Spleen (tissue), 11 donors: ENCODE results near the gene CEP170B. TPM values are rescaled to one million over a fixed set of nuclear protein-coding genes. Genes with fewer than 3 reads are reported as not detected.

ENCODE experiments used
- DNase-seq: peaks from one replicate; pipeline ENCODE4 v3.0.0-alpha.2; 2020
- H3K27ac ChIP-seq, 8 donors: fragments of 200-600 bp; sonication (generic) in 7 of 8; 1 replicate in 4 of 8; 2 replicates in 4 of 8; pipeline versions ENCODE4 v1.5.0 to v1.8.0; 2016 to 2021; ENCODE audit warnings: inconsistent platforms in 4 of 8, mild to moderate bottlenecking in 4 of 8, moderate library complexity in 1 of 8
- H3K27me3 ChIP-seq, 7 donors: fragments of 200-600 bp; sonication (generic) in 6 of 7; replicated peaks in 1 of 7; 1 replicate in 4 of 7; 2 replicates in 3 of 7; pipeline versions ENCODE4 v1.5.0 to v1.8.0; 2016 to 2021; ENCODE audit warnings: inconsistent platforms in 3 of 7, mild to moderate bottlenecking in 1 of 7
- H3K36me3 ChIP-seq, 6 donors: fragments of 200-600 bp; sonication (generic) in 5 of 6; 1 replicate in 4 of 6; 2 replicates in 2 of 6; pipeline versions ENCODE4 v1.5.0 to v1.8.0; 2016 to 2021; ENCODE audit warnings: inconsistent platforms in 2 of 6
- H3K4me1 ChIP-seq, 6 donors: fragments of 200-600 bp; sonication (generic) in 5 of 6; 1 replicate in 3 of 6; 2 replicates in 3 of 6; pipeline versions ENCODE4 v1.5.0 to v1.8.0; 2016 to 2021; ENCODE audit warnings: inconsistent platforms in 3 of 6
- H3K4me3 ChIP-seq, 8 donors: fragments of 200-600 bp; sonication (generic) in 7 of 8; 1 replicate in 4 of 8; 2 replicates in 4 of 8; pipeline versions ENCODE4 v1.5.0 to v1.8.0; 2016 to 2021; ENCODE audit warnings: inconsistent platforms in 4 of 8, mild to moderate bottlenecking in 4 of 8, moderate library complexity in 2 of 8
- H3K9me3 ChIP-seq, 8 donors: fragments of 200-600 bp; sonication (generic) in 7 of 8; 1 replicate in 4 of 8; 2 replicates in 4 of 8; pipeline versions ENCODE4 v1.5.0 to v1.8.0; 2016 to 2021; ENCODE audit warnings: inconsistent platforms in 4 of 8
- POLR2A ChIP-seq, 3 donors: fragments of 450-650 bp; IDR thresholded peaks; one replicate each; pipeline ENCODE4 v1.5.1; 2017; ENCODE audit warnings: antibody characterized with exemption in 3 of 3, mild to moderate bottlenecking in 1 of 3
- POLR2AphosphoS5 ChIP-seq, 3 donors: sonication (generic); formaldehyde crosslinking; IDR thresholded peaks; one replicate each; pipeline ENCODE4 v1.5.1; 2017; ENCODE audit warnings: antibody characterized with exemption in 3 of 3
- WGBS, 5 donors: extraction: QIAGEN DNeasy Blood & Tissue Kit in 3 of 5; methylation state at CpG; one replicate each; pipeline versions ENCODE4 v1.1.5 to v1.1.7; 2013 to 2018; 5-methylcytosine and 5-hydroxymethylcytosine counted together
- intact Hi-C: fragments of 100-400 bp; cut with DNase I; formaldehyde crosslinking; loops from one replicate; pipeline ENCODE4 v1.15.0; 2023; ENCODE audit warnings: low total_unique reads
- polyA plus RNA-seq, 3 donors: library from polyadenylated mRNA; stranded (reverse); fragments of 200-250 nt; gene quantifications; one replicate each; pipeline ENCODE4 v1.2.1, GENCODE V29; 2013
- total RNA-seq, 7 donors: library from RNA; depleted of rRNA in 3 of 7; stranded (reverse); fragments of >200 nt in 3 of 7; fragmentation: NEBNext Ultra II Directional in 4 of 7; extraction: Animal tissue kit (Norgen Biotek cat#: 25700) in 4 of 7; gene quantifications; one replicate each; pipeline versions ENCODE4 v1.1.0 to v1.2.1, GENCODE V29; 2016 to 2021
- TF ChIP-seq, protein P1 (sequence below), 11 experiments: fragments of 200-600 bp in 7 of 11; fragments of 450-650 bp in 4 of 11; sonication (generic) in 4 of 11; IDR thresholded peaks in 8 of 11; conservative IDR thresholded peaks in 3 of 11; 1 replicate in 7 of 11; 2 replicates in 4 of 11; pipeline versions ENCODE4 v1.4.0 to v1.8.0; 2016 to 2021; ENCODE audit warnings: antibody characterized with exemption in 11 of 11, inconsistent platforms in 4 of 11, mild to moderate bottlenecking in 1 of 11
- donor health status: healthy with polysubstance abuse.
- donor health status: DM: no; HTN: no; CAD: no; lungs with moderate emphysema.
- donor health status: DM: no; HTN: no; CAD: no.
- donor health status: Bipolar disorder and iron deficiency.
- donor health status: healthy.
- donor health status: DM: no; HTN: no; CAD: no.
- donor health status: DM: yes; HTN: yes; CAD: no.

The CEP170B gene
- total and polyA plus RNA-seq, 10 donors = 0.58 to 12.6 (median 5.7) TPM

DNA sequence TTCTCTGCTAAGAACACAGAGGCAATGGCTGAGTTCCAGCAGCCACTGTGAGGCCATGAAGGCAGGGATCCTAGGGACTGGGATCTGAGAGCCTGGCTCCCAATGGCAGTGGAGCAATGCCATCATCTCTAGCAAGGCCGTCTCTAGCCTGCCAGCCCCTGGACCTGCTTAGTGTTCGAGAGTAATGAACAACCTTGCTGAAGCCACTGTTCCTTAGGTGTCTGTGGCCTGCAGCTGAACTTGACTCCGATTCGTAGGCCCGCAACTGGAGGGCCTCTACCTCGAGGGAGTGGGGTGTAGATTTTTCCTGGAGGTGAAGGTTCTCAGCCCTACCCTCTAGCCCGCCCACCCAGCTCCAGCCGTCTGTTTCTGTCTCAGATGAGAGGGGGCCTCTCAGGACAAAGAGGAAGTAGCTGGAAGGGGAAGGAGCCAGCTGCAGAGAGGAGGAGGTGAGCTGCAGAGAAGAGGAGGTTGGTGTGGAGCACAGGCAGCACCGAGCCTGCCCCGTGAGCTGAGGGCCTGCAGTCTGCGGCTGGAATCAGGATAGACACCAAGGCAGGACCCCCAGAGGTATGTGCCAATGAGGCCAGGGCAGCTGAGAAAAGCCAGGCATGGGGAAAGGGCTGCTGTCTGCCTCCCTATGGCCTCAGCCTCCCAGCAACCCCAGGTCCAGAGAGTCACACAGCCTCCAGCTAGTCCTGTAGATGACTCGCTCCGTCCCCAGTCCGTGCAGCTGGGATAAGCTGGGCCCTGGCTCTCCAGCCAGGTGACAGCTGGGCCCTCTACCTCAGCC lies 59.5 kb downstream of the CEP170B start, which contains the start of gene PLD4:
Gene PLD4 (plus strand): TSS at position 459 of the 793 bp plus-strand sequence. CDS start 2,262 bp downstream, outside the sequence.
- peak; percentile 79 for DNase-seq
- H3K27ac ChIP-seq = peak within 1 kb of the TSS in 5 of 8 donors; percentile 54 to 90 (median 76)
- no peak for TF ChIP-seq POLR2A (IDR thresholded peaks at IDR 0.05)
- TF ChIP-seq POLR2AphosphoS5 (IDR thresholded peaks at IDR 0.05) = peak in 1 of 3 donors; percentile 53
- peaks cover 0 to 27% (median 0%) of the 10 kb centered on the region in 7 donors for H3K27me3 ChIP-seq
- peak within 1 kb of the TSS in 6 of 8 donors; percentile 8 to 63 (median 26) for H3K4me3 ChIP-seq
- H3K9me3 ChIP-seq = peaks cover 0 to 7% (median 2%) of the 10 kb centered on the region in 8 donors
- H3K4me1 ChIP-seq = peaks cover 11 to 62% (median 44%) of the 10 kb centered on the region in 6 donors
- no peaks in the 10 kb centered on the region for H3K36me3 ChIP-seq
- 28 to 50% (median 35%) methylated on average over 11 to 14 of the region's 14 CpGs for WGBS, 5 donors
- intact Hi-C loops = no loop called here

DNA sequence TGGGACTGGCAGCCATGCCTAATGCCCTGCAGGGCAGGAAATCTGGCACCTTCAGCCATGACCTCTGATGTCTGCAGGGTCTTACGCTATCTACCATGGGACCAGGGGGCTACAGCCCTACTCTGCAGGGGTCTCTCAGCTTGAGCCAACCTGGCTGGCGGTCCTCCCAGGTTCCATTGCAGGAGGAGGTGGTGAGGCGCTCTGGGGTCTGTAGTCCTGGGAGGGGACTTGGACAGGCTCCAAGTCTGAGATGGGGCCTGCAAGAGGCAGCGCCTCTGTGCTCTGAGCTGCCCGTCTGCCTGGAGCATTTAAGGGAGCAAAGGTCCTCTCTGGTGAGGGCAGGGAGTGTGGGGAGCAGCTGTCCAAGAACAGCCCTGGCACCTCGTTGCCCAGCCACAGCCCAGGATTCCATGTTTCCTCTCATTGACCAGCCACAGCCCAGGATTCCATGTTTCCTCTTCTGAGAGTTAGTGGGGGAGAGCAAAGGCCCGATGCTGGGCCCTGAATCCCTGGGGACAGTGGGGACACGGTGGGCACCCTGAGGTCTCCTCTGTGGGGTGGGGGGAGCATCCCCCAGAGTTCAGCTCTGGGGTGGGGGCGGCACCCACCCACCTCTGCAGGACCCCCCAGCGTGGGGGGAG lies 60.3 kb downstream of the CEP170B start:
- H3K9me3 ChIP-seq = peaks cover 0 to 7% (median 2%) of the 10 kb centered on the region in 8 donors
- peak overlapping the region in 6 of 8 donors; percentile 8 to 63 (median 26) for H3K4me3 ChIP-seq
- peak; percentile 65 for DNase-seq
- TF ChIP-seq POLR2A (IDR thresholded peaks at IDR 0.05) = no peak
- TF ChIP-seq, protein P1, sequence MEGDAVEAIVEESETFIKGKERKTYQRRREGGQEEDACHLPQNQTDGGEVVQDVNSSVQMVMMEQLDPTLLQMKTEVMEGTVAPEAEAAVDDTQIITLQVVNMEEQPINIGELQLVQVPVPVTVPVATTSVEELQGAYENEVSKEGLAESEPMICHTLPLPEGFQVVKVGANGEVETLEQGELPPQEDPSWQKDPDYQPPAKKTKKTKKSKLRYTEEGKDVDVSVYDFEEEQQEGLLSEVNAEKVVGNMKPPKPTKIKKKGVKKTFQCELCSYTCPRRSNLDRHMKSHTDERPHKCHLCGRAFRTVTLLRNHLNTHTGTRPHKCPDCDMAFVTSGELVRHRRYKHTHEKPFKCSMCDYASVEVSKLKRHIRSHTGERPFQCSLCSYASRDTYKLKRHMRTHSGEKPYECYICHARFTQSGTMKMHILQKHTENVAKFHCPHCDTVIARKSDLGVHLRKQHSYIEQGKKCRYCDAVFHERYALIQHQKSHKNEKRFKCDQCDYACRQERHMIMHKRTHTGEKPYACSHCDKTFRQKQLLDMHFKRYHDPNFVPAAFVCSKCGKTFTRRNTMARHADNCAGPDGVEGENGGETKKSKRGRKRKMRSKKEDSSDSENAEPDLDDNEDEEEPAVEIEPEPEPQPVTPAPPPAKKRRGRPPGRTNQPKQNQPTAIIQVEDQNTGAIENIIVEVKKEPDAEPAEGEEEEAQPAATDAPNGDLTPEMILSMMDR (IDR thresholded peaks at IDR 0.05 in 8 of 11, conservative IDR thresholded peaks at IDR 0.05 in 3 of 11) = no peak
- no peak for TF ChIP-seq POLR2AphosphoS5 (IDR thresholded peaks at IDR 0.05)
- 38 to 60% (median 52%) methylated on average over 6 to 10 of the region's 10 CpGs for WGBS, 5 donors
- peaks cover 0 to 27% (median 0%) of the 10 kb centered on the region in 7 donors for H3K27me3 ChIP-seq
- H3K27ac ChIP-seq = peak overlapping the region in 5 of 8 donors; percentile 54 to 90 (median 76)
- intact Hi-C loops = no loop called here
- no peaks in the 10 kb centered on the region for H3K36me3 ChIP-seq
- peaks cover 11 to 62% (median 44%) of the 10 kb centered on the region in 6 donors for H3K4me1 ChIP-seq

DNA sequence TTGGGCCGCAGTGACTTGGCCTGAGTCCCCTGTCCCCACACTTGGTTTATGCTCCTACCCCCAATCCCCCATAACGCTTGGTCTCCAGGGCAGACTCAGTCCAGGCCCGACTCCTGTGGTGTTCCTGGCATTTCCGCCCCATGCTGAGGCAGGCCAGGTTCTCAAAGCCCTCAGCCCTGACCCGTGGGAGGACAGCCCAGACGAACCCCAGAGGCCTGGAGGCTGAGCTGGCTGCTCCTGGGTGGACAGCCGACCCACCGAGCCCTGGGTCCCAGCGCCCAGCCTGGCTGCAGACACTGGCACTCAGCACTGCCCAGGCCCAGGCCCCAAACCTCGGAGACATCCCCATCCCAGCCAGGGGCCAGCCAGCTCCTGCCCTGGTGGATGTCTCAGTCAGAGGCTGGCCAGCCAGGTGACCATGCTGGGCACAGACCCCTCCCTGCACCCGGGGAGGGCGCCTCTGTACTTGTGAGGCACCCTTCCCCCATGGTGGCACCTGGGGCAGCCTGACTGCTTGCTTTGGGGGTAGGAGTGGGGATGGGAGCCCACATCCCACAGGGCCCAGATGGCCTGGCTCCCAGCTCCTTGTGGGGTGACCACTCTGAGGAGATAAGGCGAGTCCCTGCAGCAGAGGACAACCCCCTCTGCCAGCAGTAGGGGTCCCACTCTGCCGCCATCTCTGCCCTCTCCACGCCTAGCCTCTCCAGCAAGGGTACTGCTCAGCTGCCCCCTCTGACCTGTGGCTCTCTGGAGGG lies 61.0 kb downstream of the CEP170B start:
- peak; percentile 82 for DNase-seq
- peaks cover 11 to 62% (median 44%) of the 10 kb centered on the region in 6 donors for H3K4me1 ChIP-seq
- 53 to 70% (median 63%) methylated on average over 5 to 15 of the region's 15 CpGs for WGBS, 5 donors

More for the DNA sequence above, 61.0 kb downstream of the CEP170B start:
- Histone ChIP-seq H3K9me3 (peaks cover 0 to 7% (median 2%) of the 10 kb centered on the region in 8 donors), H3K4me3 (peak overlapping the region in 5 of 8 donors; percentile 2 to 63 (median 28)), H3K27ac (peak overlapping the region in 6 of 8 donors; percentile 54 to 90 (median 74)), H3K27me3 (peaks cover 0 to 27% (median 0%) of the 10 kb centered on the region in 7 donors), H3K36me3 (no peaks in the 10 kb centered on the region)
- no peak for TF ChIP-seq POLR2AphosphoS5 (IDR thresholded peaks at IDR 0.05)
- TF ChIP-seq, protein P1 (IDR thresholded peaks at IDR 0.05 in 8 of 11, conservative IDR thresholded peaks at IDR 0.05 in 3 of 11) = no peak
- no peak for TF ChIP-seq POLR2A (IDR thresholded peaks at IDR 0.05)
- intact Hi-C loops = no loop called here
